ENCODE results near the gene MXRA7. TPM values are rescaled to one million over a fixed set of nuclear protein-coding genes. Genes with fewer than 3 reads are reported as not detected.

The MXRA7 gene
- total and polyA plus RNA-seq, 2 of the 4 experiments (the other 2 are of a cell fraction), result 168 to 231 TPM

GRCh38 chr17:76677406-76677805 lies 33.4 kb downstream of the MXRA7 start:
- in situ Hi-C loops (cut with MboI; ENCODE audit: low sequenced_read_pairs) (no loop called here), intact Hi-C loops (cut with micrococcal nuclease) (no loop called here), dilution Hi-C loops (cut with HindIII; ENCODE audit: low sequenced_read_pairs, unreplicated experiment) (no loop called here)
- Histone ChIP-seq H2BK15ac (ENCODE audit: low read depth, low read length) (no peak overlapping the region), H3K4me1 (ENCODE audit: control insufficient read depth, insufficient read depth, low read length) (peaks cover 7% of the 10 kb centered on the region), H3K18ac (ENCODE audit: low read depth, low read length) (no peak overlapping the region), H3K14ac (replicated peaks; ENCODE audit: low read depth, low read length) (no peak overlapping the region), H3K9me3 (ENCODE audit: control insufficient read depth, insufficient read depth, low read length) (no peaks in the 10 kb centered on the region), H4K20me1 (ENCODE audit: insufficient read depth, low read length) (peaks cover 17% of the 10 kb centered on the region), H4K8ac (ENCODE audit: low read depth in 2 of 2, low read length in 2 of 2) (no peak overlapping the region), H3K27me3 (ENCODE audit: control insufficient read depth, insufficient read depth, low read length) (no peaks in the 10 kb centered on the region), H2BK120ac (ENCODE audit: low read depth, low read length) (no peak overlapping the region), H2AFZ (replicated peaks; ENCODE audit: low read length, poor library complexity) (no peak overlapping the region), H2AK9ac (replicated peaks; ENCODE audit: low read depth, low read length, poor library complexity) (peak overlapping the region; percentile 29), H3K56ac (ENCODE audit: extremely low read depth, insufficient read depth, low read length) (no peak overlapping the region), H3K4me3 (ENCODE audit: insufficient read depth, low read depth, low read length) (no peak overlapping the region), H2AK5ac (ENCODE audit: low read depth, low read length) (no peak overlapping the region), H3K36me3 (ENCODE audit: control insufficient read depth, insufficient read depth, low read length) (peaks cover 44% of the 10 kb centered on the region), H3K23ac (ENCODE audit: low read depth, low read length) (no peak overlapping the region), H4K5ac (ENCODE audit: low read depth, low read length) (no peak overlapping the region), H3K27ac (ENCODE audit: insufficient read depth, low read length) (no peak overlapping the region), H2BK20ac (ENCODE audit: low read depth, low read length) (no peak overlapping the region), H3K9me1 (ENCODE audit: insufficient read depth, low read length) (peaks cover 6% of the 10 kb centered on the region), H3K4ac (ENCODE audit: low read depth, low read length) (no peak overlapping the region), H3K9ac (ENCODE audit: low read depth, low read length) (no peak overlapping the region), H2BK5ac (ENCODE audit: low read depth, low read length, poor library complexity, severe bottlenecking) (no peak overlapping the region), H4K91ac (ENCODE audit: insufficient read depth, low read depth, low read length) (no peak overlapping the region), H3K4me2 (ENCODE audit: low read depth, low read length) (no peak overlapping the region), H3K79me1 (ENCODE audit: low read depth in 1 of 2, low read length in 2 of 2) (peaks cover 0 to 43% of the 10 kb centered on the region in 2 experiments; a peak in 3 of 4 replicates)
- ATAC-seq (ENCODE audit: low read depth), result no peak
- WGBS, 2 experiments (ENCODE audit: extremely low coverage in 2 of 2, insufficient read length in 1 of 2), result 100% methylated on average over 1 of the region's 16 CpGs; no CpG with 5 or more reads in 1 of the 2 experiments
- POLR2A ChIA-PET (ENCODE audit: unreplicated experiment), result no interaction called here
- no TSS peak for BruUV-seq (replicated peaks)
- TF ChIP-seq MAZ (IDR thresholded peaks at IDR 0.05; ENCODE audit: borderline replicate concordance, low read depth, low read length) (no peak), BHLHE40 (IDR thresholded peaks at IDR 0.05; ENCODE audit: low read depth, low read length) (no peak), RAD21 (IDR thresholded peaks at IDR 0.05; ENCODE audit: low read length) (no peak), FOS (IDR thresholded peaks at IDR 0.05; ENCODE audit: low read depth, low read length) (no peak), MXI1 (IDR thresholded peaks at IDR 0.05; ENCODE audit: borderline replicate concordance, low read depth, low read length) (no peak), CHD1 (IDR thresholded peaks at IDR 0.05; ENCODE audit: low read depth, low read length) (no peak), CEBPB (IDR thresholded peaks at IDR 0.05; ENCODE audit: low read depth, low read length) (no peak), RFX5 (IDR thresholded peaks at IDR 0.05; ENCODE audit: low read depth, low read length) (no peak), MAFK (IDR thresholded peaks at IDR 0.05; ENCODE audit: low read depth, low read length) (no peak), POLR2A (IDR thresholded peaks at IDR 0.05; ENCODE audit: low read depth, low read length) (no peak), RCOR1 (IDR thresholded peaks at IDR 0.05; ENCODE audit: insufficient replicate concordance, low read length) (no peak)
- TF ChIP-seq, protein P1, sequence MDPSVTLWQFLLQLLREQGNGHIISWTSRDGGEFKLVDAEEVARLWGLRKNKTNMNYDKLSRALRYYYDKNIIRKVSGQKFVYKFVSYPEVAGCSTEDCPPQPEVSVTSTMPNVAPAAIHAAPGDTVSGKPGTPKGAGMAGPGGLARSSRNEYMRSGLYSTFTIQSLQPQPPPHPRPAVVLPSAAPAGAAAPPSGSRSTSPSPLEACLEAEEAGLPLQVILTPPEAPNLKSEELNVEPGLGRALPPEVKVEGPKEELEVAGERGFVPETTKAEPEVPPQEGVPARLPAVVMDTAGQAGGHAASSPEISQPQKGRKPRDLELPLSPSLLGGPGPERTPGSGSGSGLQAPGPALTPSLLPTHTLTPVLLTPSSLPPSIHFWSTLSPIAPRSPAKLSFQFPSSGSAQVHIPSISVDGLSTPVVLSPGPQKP (IDR thresholded peaks at IDR 0.05; ENCODE audit: borderline replicate concordance, low read depth, low read length), result no peak
- TF ChIP-seq, protein P2, sequence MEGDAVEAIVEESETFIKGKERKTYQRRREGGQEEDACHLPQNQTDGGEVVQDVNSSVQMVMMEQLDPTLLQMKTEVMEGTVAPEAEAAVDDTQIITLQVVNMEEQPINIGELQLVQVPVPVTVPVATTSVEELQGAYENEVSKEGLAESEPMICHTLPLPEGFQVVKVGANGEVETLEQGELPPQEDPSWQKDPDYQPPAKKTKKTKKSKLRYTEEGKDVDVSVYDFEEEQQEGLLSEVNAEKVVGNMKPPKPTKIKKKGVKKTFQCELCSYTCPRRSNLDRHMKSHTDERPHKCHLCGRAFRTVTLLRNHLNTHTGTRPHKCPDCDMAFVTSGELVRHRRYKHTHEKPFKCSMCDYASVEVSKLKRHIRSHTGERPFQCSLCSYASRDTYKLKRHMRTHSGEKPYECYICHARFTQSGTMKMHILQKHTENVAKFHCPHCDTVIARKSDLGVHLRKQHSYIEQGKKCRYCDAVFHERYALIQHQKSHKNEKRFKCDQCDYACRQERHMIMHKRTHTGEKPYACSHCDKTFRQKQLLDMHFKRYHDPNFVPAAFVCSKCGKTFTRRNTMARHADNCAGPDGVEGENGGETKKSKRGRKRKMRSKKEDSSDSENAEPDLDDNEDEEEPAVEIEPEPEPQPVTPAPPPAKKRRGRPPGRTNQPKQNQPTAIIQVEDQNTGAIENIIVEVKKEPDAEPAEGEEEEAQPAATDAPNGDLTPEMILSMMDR (conservative IDR thresholded peaks at IDR 0.05; ENCODE audit: low read depth, low read length), result no peak
- CTCF ChIA-PET, result no interaction called here
- no peak for DNase-seq

Data from IMR-90 (cell line).